Peyer's patch (tissue), 4 donors: Measurements from ENCODE around the gene ARHGEF25. TPM values are rescaled to one million over a fixed set of nuclear protein-coding genes. Genes with fewer than 3 reads are reported as not detected.
A peak's percentile ranks its signal among the peaks of the same experiment; 100 is the strongest.

Experiments used
- DNase-seq, 3 donors: peaks; one replicate each; pipeline ENCODE4 v3.0.0-alpha.2; 2017 to 2019
- H3K27ac ChIP-seq, 4 donors: fragments of 200-600 bp; sonication (generic); one replicate each; pipeline ENCODE4 v1.5.1; 2016 to 2019
- H3K27me3 ChIP-seq, 2 donors: fragments of 200-600 bp; sonication (generic); one replicate each; pipeline ENCODE4 v1.5.1; 2019
- H3K36me3 ChIP-seq, 3 donors: fragments of 200-600 bp; sonication (generic); one replicate each; pipeline ENCODE4 v1.5.1; 2016 to 2019
- H3K4me1 ChIP-seq, 4 donors: fragments of 200-600 bp; sonication (generic); one replicate each; pipeline ENCODE4 v1.5.1; 2016 to 2019
- H3K4me3 ChIP-seq, 4 donors: fragments of 200-600 bp; sonication (generic); 1 replicate in 3 of 4; 2 replicates in 1 of 4; pipeline ENCODE4 v1.5.1; 2016 to 2019; ENCODE audit warnings: mild to moderate bottlenecking in 1 of 4
- H3K9me3 ChIP-seq, 4 donors: fragments of 200-600 bp; sonication (generic); one replicate each; pipeline ENCODE4 v1.5.1; 2016 to 2019; ENCODE audit warnings: mild to moderate bottlenecking in 1 of 4
- CTCF ChIP-seq, 6 experiments: fragments of 450-650 bp in 4 of 6; fragments of 200-600 bp in 2 of 6; sonication (generic) in 1 of 6; IDR thresholded peaks; one replicate each; pipeline ENCODE4 v1.5.1; 2017 to 2019; ENCODE audit warnings: antibody characterized with exemption in 6 of 6, mild to moderate bottlenecking in 3 of 6, moderate library complexity in 1 of 6
- POLR2A ChIP-seq, 2 donors: fragments of 450-650 bp; IDR thresholded peaks; one replicate each; pipeline ENCODE4 v1.5.1; 2017; ENCODE audit warnings: antibody characterized with exemption in 2 of 2, mild to moderate bottlenecking in 2 of 2, moderate library complexity in 2 of 2
- total RNA-seq, 4 donors: library from RNA; depleted of rRNA; stranded (reverse); fragments of >200 nt; gene quantifications; one replicate each; pipeline ENCODE4 v1.1.0, GENCODE V29; 2016

The ARHGEF25 gene
- total RNA-seq, 4 donors from 2014 or later, result 5.1 to 44.6 (median 8.7) TPM

- Histone ChIP-seq H3K9me3 (no peaks in the 10 kb centered on the region), H3K4me3 (no peak overlapping the region), H3K27ac (no peak overlapping the region), H3K4me1 (no peaks in the 10 kb centered on the region), H3K36me3 (no peaks in the 10 kb centered on the region), H3K27me3 (no peaks in the 10 kb centered on the region)
- TF ChIP-seq CTCF (IDR thresholded peaks at IDR 0.05) (peak; percentile 91 to 97 (median 94)), POLR2A (IDR thresholded peaks at IDR 0.05) (no peak)
- peak in 2 of 3 donors; percentile 72 to 87 for DNase-seq
These were observed 28.0 kb upstream of the ARHGEF25 start for GRCh38 chr12:57583008-57583831.

GRCh38 chr12:57584050-57584449, 27.2 kb upstream of the ARHGEF25 start:
- no peak for DNase-seq

GRCh38 chr12:57584690-57585089, 26.5 kb upstream of the ARHGEF25 start:
- DNase-seq, result no peak
- Histone ChIP-seq H3K4me3 (no peak overlapping the region), H3K27ac (no peak overlapping the region), H3K9me3 (no peaks in the 10 kb centered on the region), H3K36me3 (no peaks in the 10 kb centered on the region), H3K4me1 (no peaks in the 10 kb centered on the region), H3K27me3 (no peaks in the 10 kb centered on the region)
- no peak for TF ChIP-seq CTCF (IDR thresholded peaks at IDR 0.05)
- no peak for TF ChIP-seq POLR2A (IDR thresholded peaks at IDR 0.05)

More at GRCh38 chr12:57584050-57584449, 27.2 kb upstream of the ARHGEF25 start:
- no peaks in the 10 kb centered on the region for H3K36me3 ChIP-seq
- no peak overlapping the region for H3K27ac ChIP-seq
- TF ChIP-seq CTCF (IDR thresholded peaks at IDR 0.05), result no peak
- no peak for TF ChIP-seq POLR2A (IDR thresholded peaks at IDR 0.05)
- no peaks in the 10 kb centered on the region for H3K4me1 ChIP-seq
- H3K27me3 ChIP-seq, result no peaks in the 10 kb centered on the region
- no peaks in the 10 kb centered on the region for H3K9me3 ChIP-seq
- no peak overlapping the region for H3K4me3 ChIP-seq

GRCh38 chr12:57585156-57585555, 26.1 kb upstream of the ARHGEF25 start:
- Histone ChIP-seq H3K36me3 (no peaks in the 10 kb centered on the region), H3K4me1 (peaks cover 0 to under 1% (median 0%) of the 10 kb centered on the region in 4 donors), H3K4me3 (no peak overlapping the region), H3K27ac (no peak overlapping the region), H3K27me3 (no peaks in the 10 kb centered on the region), H3K9me3 (no peaks in the 10 kb centered on the region)
- no peak for DNase-seq
- no peak for TF ChIP-seq POLR2A (IDR thresholded peaks at IDR 0.05)
- no peak for TF ChIP-seq CTCF (IDR thresholded peaks at IDR 0.05)

GRCh38 chr12:57586128-57586527, 25.1 kb upstream of the ARHGEF25 start:
- no peak for TF ChIP-seq POLR2A (IDR thresholded peaks at IDR 0.05)
- no peak for TF ChIP-seq CTCF (IDR thresholded peaks at IDR 0.05)
- peaks cover 0 to 4% (median 2%) of the 10 kb centered on the region in 4 donors for H3K4me1 ChIP-seq
- H3K27ac ChIP-seq, result no peak overlapping the region
- H3K9me3 ChIP-seq, result no peaks in the 10 kb centered on the region
- no peaks in the 10 kb centered on the region for H3K36me3 ChIP-seq
- no peaks in the 10 kb centered on the region for H3K27me3 ChIP-seq
- no peak for DNase-seq
- no peak overlapping the region for H3K4me3 ChIP-seq
